ENCODE measurements around the gene SHROOM2.

- TF ChIP-seq CTCF (IDR thresholded peaks at IDR 0.05) (no peak), POLR2A (IDR thresholded peaks at IDR 0.05) (no peak)
Measured at GRCh38 chrX:9865804-9866472, 79.7 kb downstream of the SHROOM2 start.

Measured in esophagus squamous epithelium (tissue), 4 donors.